NCI-H1694 treated with DMSO at 0.1 percent for 48 hours (cell line): Measurements from ENCODE around the gene GINS2.

Source experiments
- DNase-seq: peaks from one replicate; lab custom pipeline; 2025; lab: John Stamatoyannopoulos, UW

The GINS2 gene

DNA sequence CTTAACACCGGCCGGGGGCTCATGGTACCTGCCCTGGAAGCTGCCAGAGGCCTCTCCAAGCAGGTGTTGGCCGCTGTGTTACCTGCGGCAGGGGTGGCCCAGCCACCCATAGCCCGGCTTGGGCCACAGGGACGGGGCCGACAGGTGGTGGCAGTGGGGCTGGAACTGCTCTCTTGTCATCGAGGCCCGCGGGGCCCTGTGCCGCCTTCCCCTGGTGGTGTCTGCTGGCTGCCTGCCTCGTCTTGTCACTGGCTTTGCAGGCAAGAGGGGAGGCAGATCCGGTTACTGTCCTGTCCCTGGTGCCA, 48.5 kb downstream of the GINS2 start:
- peak; percentile 44 for DNase-seq

DNA sequence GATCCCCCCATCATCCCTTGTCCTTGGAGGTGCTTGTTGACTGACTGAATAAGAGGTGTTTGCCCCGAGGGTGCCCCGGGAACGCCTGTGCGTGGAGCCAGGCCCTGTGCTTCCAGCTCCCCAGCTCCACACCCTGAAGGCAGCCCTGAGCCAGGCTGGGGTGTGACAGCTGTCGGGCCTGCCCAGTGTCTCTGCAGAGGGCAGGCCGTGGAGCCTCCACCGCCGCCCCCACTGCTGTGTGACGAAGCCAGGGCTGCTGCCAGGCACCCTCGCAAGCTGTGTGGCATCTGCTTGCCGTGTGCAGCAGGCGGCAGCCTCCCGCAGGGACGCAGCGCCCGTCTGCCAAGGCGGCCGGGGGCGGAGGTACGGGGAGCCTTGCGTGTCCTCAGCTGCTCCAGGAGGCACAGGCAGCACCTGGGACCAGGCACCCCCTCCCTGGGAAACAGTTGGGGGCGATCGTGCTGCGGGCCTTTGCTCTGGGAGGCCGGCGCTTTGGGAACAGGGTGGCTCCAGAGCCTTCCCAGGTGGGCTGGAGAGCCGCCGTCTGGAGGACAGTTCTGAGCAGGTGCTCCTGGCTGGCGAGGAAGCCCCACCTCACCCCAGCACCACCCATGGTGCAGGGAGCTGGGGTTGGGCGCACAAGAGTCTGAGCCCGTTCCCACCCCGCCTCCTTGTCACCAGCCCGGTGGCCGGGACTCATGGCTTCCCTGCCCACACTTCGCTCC, 49.1 kb downstream of the GINS2 start:
- peak; percentile 89 for DNase-seq

GRCh38 chr16:85638695-85639409, 49.9 kb downstream of the GINS2 start:
- no peak for DNase-seq

- peak; percentile 17 for DNase-seq
Measured at GRCh38 chr16:85637808-85638647, 50.7 kb downstream of the GINS2 start.

- no peak for DNase-seq
Measured at GRCh38 chr16:85637061-85637807, 51.5 kb downstream of the GINS2 start.

- DNase-seq: no peak
Measured at GRCh38 chr16:85636234-85636812, 52.4 kb downstream of the GINS2 start.

- DNase-seq: no peak
Measured at GRCh38 chr16:85635545-85636140, 53.1 kb downstream of the GINS2 start.

- peak; percentile 18 for DNase-seq
Measured at GRCh38 chr16:85634747-85635544, 53.8 kb downstream of the GINS2 start.

GRCh38 chr16:85633888-85634287, 54.9 kb downstream of the GINS2 start:
- no peak for DNase-seq

GRCh38 chr16:85633438-85633743, 55.4 kb downstream of the GINS2 start:
- DNase-seq: no peak

DNA sequence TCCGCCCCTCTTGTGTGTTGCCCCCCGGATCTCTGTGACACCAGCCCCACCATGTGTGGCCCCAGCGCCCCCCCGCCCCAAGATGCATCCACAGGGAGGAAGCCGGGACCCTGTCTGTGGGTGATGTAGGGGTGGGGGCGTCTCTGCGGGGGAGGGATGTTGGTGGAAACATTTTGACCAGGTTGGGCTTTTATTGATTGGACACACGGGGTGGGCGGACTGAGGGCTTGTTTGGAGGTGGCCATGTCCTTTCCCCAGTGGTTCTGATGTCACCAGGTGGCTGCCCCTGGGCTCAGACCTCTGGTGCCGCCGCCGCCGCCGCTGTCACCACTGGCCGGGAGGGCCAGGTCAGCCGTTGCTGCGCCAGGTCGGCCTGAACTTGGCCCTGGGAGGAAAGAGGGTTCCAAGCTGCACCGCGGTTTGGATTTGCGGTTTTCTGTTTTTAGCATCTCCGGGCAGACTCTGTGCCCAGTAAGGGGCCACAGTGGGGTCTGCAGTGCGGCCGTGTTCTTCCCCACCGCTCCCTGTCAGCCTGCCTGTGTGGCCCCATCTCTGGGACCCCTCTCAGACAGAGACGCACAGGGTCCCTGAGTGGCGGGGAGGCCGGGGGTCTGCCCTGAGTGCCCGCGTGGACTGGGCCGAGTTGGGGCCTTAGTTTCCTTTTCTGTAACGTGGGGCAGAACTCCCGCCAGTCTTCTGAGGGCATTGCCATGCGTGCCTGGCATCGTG, 55.9 kb downstream of the GINS2 start:
- DNase-seq: no peak

DNA sequence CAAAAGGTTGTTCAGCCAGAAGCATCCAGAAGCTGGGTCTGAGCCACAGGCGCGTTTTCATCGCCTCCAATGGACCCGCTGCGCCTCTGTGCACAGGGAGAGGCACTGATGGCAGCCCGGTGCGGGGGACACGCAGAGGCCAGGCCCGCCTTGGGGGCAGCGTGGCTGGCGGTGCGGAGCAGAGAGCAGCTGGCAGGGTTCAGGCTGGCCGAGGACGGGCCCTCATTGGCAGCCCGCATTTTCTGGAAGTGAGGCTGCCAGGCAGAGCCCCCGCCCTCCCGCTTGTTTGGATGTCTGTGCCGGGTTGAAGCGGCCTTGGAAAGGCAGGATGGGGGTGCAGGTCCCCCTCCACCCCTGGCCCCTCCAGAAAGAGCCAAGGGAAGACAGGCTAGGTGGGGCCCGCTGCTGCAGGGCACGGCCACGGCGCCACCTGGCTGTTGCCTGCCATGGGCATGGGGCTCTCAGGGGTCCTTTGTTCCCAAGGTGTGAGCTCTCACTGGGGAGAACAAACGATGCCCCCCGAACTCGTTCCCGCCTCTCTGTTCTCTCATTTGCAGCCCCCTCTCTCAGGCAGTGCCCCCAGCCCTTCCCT, 56.9 kb downstream of the GINS2 start:
- DNase-seq: no peak

GRCh38 chr16:85631230-85631629, 57.5 kb downstream of the GINS2 start:
- no peak for DNase-seq

GRCh38 chr16:85629853-85630252, 58.9 kb downstream of the GINS2 start:
- DNase-seq: no peak

DNA sequence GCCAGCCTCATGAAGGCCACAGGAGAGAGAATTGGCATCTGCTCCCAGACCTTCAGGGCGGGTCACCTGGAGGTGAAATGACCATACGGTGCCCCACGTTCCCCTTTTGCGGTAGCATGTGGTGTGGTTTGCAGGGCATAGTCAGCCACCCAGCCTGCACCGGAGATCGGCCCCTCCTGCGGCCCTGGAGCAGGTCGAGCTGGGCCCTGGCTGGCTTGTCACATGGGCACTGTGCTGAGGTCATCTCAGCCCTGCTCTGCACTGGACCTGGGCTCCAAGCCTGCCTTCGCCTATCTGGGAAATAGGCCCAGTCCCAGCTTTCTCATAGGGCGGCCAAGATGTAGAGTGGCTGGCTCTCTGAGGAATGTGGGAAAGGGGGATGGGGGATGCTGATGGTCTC, 59.4 kb downstream of the GINS2 start:
- DNase-seq: no peak

GRCh38 chr16:85628645-85629044, 60.1 kb downstream of the GINS2 start:
- DNase-seq: no peak

DNA sequence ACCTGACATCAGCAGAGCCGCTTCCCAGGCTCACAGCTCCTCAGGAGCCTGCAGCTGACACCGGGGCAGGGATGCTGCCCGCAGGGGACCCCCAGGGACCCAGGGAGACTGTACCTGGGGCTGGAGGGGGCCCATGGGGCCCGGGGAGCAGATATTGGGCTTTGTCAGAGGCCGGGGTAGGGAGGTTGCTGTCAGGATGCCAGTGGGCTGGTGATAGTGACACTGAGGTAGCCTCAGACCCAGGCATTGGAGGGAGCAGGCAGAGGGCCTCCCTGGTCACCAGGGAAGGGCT, 60.5 kb downstream of the GINS2 start:
- DNase-seq: no peak

DNA sequence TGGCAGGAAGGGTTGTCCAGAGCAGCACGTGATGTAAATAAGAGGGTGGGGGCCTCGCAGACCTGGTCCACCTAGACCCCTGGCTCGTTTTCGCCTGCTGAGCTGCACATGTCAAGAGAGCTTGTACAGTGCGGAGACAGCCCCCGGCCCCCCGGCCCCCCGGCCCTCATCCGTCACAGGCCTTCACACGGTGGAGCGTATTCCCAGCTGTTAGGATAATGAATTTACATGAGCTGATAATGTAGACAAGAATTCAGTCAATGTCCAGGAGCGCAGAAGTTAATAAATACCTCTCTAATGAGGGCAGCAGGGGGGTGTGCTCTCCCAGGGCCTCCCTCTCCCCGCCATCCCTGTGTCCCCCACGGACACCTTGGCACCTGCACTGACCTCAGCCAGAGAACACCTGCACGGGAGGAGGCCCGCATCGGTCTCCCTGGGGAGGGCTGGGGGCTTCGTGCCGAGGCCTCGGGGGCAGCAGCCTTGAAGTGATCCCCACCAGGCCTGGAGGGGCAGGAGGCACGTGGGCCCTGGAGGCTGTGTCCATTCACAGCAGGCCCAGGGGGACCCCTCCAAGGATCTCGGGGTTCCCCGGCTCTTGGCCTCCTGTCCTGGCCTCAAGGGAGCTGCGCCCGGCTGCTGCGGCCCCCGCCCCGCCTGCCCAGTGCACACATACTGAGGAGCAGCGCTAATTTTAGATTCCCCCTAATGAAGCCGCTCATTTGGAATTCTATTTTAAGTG, 61.1 kb downstream of the GINS2 start:
- no peak for DNase-seq

- DNase-seq: no peak
Measured at GRCh38 chr16:85627089-85627488, 61.7 kb downstream of the GINS2 start.
